Vagina (tissue), 2 donors: ENCODE results near the gene USP38.

Source experiments
- POLR2AphosphoS5 ChIP-seq, 2 donors: sonication (generic); formaldehyde crosslinking; IDR thresholded peaks; one replicate each; pipeline ENCODE4 v1.9.0; 2017; ENCODE audit warnings: antibody characterized with exemption in 2 of 2, mild to moderate bottlenecking in 2 of 2, low read depth in 1 of 2; ENCODE audit not compliant: insufficient read depth in 1 of 2
- TF ChIP-seq, protein P1 (sequence below), 3 experiments: fragments of 450-650 bp in 2 of 3; fragments of 200-600 bp in 1 of 3; sonication (generic) in 1 of 3; IDR thresholded peaks; one replicate each; pipeline ENCODE4 v1.5.1; 2017 to 2019; ENCODE audit warnings: antibody characterized with exemption in 3 of 3, mild to moderate bottlenecking in 2 of 3, moderate library complexity in 2 of 3

DNA sequence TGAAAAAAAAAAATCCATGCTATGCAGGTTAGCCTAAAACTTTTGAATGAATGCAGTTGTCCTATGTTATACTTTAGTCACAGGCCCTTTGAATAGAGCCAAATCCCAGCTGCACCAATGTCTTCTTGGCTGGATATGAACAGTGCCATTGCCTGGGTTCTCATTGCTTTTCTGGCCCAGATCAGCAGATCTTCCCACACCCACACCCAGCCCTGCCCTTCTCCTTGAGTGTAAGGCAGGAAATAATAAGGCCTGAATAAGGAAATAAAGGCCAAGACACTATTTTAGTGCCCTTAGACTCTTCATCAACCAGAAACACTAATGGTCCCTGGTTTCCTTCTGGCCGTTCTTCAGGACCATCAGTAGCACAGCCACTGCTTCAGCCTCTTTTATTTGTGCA, 66.6 kb downstream of the USP38 start:
- TF ChIP-seq, protein P1, sequence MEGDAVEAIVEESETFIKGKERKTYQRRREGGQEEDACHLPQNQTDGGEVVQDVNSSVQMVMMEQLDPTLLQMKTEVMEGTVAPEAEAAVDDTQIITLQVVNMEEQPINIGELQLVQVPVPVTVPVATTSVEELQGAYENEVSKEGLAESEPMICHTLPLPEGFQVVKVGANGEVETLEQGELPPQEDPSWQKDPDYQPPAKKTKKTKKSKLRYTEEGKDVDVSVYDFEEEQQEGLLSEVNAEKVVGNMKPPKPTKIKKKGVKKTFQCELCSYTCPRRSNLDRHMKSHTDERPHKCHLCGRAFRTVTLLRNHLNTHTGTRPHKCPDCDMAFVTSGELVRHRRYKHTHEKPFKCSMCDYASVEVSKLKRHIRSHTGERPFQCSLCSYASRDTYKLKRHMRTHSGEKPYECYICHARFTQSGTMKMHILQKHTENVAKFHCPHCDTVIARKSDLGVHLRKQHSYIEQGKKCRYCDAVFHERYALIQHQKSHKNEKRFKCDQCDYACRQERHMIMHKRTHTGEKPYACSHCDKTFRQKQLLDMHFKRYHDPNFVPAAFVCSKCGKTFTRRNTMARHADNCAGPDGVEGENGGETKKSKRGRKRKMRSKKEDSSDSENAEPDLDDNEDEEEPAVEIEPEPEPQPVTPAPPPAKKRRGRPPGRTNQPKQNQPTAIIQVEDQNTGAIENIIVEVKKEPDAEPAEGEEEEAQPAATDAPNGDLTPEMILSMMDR (IDR thresholded peaks at IDR 0.05) = no peak
- TF ChIP-seq POLR2AphosphoS5 (IDR thresholded peaks at IDR 0.05; ENCODE audit: insufficient read depth in 1 of 2, low read depth in 1 of 2) = no peak
